ENCODE data around the gene RBM6. TPM values are rescaled to one million over a fixed set of nuclear protein-coding genes. Genes with fewer than 3 reads are reported as not detected.

Gene RBM6
- total RNA-seq, 1 experiment from 2014 or later: 74.1 TPM

DNA sequence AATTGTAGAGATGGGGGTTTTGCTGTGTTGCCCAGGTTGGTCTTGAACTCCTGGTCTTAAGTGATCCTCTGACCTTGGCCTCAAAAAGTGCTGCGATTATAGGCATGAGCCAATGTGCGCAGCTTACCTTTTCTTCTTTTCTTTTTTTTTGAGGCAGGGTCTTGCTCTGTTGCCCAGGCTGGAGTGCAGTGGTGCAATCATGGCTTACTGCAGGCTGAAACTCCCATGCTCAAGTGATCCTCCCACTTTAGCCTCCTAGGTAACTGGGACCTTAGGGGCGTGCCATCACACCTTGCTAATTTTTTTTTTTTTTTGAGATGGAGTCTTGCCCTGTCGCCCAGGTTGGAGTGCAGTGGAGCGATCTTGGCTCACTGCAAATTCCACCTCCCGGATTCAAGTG is 13.0 kb downstream of the RBM6 start:
- H3K4me1 ChIP-seq: 0 out of 2 replicates have a peak, but pooled peaks cover 4% of the 10 kb centered on the region
- peaks cover 11% of the 10 kb centered on the region for H3K36me3 Mint-ChIP-seq (ENCODE audit: insufficient read depth, unreplicated experiment)
- intact Hi-C loops (cut with micrococcal nuclease; ENCODE audit: unreplicated experiment): no loop called here
- H3K36me3 ChIP-seq (ENCODE audit: control insufficient read depth, insufficient read depth, low read length): no peaks in the 10 kb centered on the region
- DNase-seq: no peak
- no peak overlapping the region for H3K27ac Mint-ChIP-seq (ENCODE audit: unreplicated experiment)
- no TSS peak for BruUV-seq (replicated peaks)
- H3K9me3 Mint-ChIP-seq (ENCODE audit: unreplicated experiment): no peaks in the 10 kb centered on the region
- H3K27me3 Mint-ChIP-seq (ENCODE audit: insufficient read depth, unreplicated experiment): no peaks in the 10 kb centered on the region
- CTCF ChIA-PET: no interaction called here
- H3K4me3 ChIP-seq (ENCODE audit: low read depth, low read length): no peak overlapping the region
- no peak overlapping the region for H3K4me3 Mint-ChIP-seq (ENCODE audit: unreplicated experiment)
- POLR2A ChIA-PET: no interaction called here
- TF ChIP-seq, protein P1, sequence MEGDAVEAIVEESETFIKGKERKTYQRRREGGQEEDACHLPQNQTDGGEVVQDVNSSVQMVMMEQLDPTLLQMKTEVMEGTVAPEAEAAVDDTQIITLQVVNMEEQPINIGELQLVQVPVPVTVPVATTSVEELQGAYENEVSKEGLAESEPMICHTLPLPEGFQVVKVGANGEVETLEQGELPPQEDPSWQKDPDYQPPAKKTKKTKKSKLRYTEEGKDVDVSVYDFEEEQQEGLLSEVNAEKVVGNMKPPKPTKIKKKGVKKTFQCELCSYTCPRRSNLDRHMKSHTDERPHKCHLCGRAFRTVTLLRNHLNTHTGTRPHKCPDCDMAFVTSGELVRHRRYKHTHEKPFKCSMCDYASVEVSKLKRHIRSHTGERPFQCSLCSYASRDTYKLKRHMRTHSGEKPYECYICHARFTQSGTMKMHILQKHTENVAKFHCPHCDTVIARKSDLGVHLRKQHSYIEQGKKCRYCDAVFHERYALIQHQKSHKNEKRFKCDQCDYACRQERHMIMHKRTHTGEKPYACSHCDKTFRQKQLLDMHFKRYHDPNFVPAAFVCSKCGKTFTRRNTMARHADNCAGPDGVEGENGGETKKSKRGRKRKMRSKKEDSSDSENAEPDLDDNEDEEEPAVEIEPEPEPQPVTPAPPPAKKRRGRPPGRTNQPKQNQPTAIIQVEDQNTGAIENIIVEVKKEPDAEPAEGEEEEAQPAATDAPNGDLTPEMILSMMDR (IDR thresholded peaks at IDR 0.05; ENCODE audit: insufficient read depth in 1 of 2, low read depth in 1 of 2, low read length in 1 of 2, severe bottlenecking in 1 of 2, unreplicated experiment in 1 of 2): no peak
- no peaks in the 10 kb centered on the region for H3K9me3 ChIP-seq
- no peaks in the 10 kb centered on the region for H3K27me3 ChIP-seq (replicated peaks; ENCODE audit: control insufficient read depth, insufficient read depth, low read length)
- H3K4me1 Mint-ChIP-seq (ENCODE audit: low read depth, unreplicated experiment): no peaks in the 10 kb centered on the region

DNA sequence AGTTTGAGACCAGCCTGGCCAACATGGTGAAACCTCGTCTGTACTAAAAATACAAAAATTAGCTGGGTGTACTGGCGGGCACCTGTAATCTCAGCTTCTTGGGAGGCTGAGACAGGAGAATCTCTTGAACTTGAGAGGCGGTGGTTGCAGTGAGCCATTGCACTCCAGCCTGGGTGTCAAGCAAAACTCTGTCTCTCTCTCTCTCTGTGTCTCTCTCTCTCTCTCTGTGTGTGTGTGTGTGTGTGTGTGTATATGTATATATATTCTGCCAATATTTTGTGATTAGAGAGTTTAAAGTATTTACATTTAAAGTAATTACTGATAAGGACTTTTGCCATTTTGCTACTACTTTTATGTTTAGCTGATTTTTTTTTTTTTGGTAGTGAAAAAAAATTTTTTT is 15.7 kb downstream of the RBM6 start:
- no peak overlapping the region for H3K4me3 ChIP-seq (ENCODE audit: low read depth, low read length)
- H3K36me3 ChIP-seq (ENCODE audit: control insufficient read depth, insufficient read depth, low read length): no peaks in the 10 kb centered on the region
- ChIA-PET CTCF (no interaction called here), POLR2A (no interaction called here)
- no peaks in the 10 kb centered on the region for H3K9me3 ChIP-seq
- 0 out of 2 replicates have a peak, but pooled peaks cover 5% of the 10 kb centered on the region for H3K4me1 ChIP-seq
- DNase-seq: no peak
- BruUV-seq (replicated peaks): no TSS peak
- Mint-ChIP-seq H3K36me3 (ENCODE audit: insufficient read depth, unreplicated experiment) (peaks cover 17% of the 10 kb centered on the region), H3K4me3 (ENCODE audit: unreplicated experiment) (no peak overlapping the region), H3K27me3 (ENCODE audit: insufficient read depth, unreplicated experiment) (no peaks in the 10 kb centered on the region), H3K27ac (ENCODE audit: unreplicated experiment) (no peak overlapping the region), H3K4me1 (ENCODE audit: low read depth, unreplicated experiment) (peaks cover 8% of the 10 kb centered on the region), H3K9me3 (ENCODE audit: unreplicated experiment) (no peaks in the 10 kb centered on the region)
- no peaks in the 10 kb centered on the region for H3K27me3 ChIP-seq (replicated peaks; ENCODE audit: control insufficient read depth, insufficient read depth, low read length)
- intact Hi-C loops (cut with micrococcal nuclease; ENCODE audit: unreplicated experiment): no loop called here
- TF ChIP-seq, protein P1 (IDR thresholded peaks at IDR 0.05; ENCODE audit: insufficient read depth in 1 of 2, low read depth in 1 of 2, low read length in 1 of 2, severe bottlenecking in 1 of 2, unreplicated experiment in 1 of 2): no peak

DNA sequence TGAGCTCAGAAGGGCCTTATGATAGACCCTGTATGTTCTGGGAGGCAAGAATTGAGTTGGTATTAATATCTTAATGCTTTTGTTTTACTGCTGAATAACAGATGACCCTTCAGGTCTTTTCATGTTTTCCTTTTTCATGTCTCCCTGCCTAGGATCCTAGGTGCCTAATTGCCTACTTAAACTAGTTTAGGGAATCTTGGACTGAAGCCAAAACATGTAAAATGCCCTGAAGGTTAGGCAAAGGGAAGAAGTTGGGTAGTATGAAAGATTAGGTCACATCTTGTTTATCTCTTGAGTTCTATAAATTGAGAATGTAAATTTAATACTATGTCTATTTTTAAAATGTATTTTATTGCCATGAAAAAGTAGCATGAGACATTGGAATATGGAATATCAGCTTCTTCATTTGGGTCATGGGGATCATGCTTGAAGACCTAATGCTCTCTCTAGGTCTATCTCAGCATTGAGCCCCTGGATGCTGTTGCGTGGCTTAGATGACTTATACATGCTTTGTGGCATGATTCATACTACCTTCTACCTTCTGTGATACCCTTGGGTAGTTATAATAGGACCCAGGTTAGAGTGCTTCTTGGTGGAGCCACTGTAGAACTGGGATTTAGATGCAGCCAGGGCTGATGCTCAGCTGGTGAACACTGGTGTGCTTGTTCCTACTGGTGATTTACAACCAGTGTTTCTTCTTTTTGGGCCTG is 26.4 kb downstream of the RBM6 start:
- intact Hi-C loops (cut with micrococcal nuclease; ENCODE audit: unreplicated experiment): no loop called here
- Mint-ChIP-seq H3K36me3 (ENCODE audit: insufficient read depth, unreplicated experiment) (peaks cover 35% of the 10 kb centered on the region), H3K4me3 (ENCODE audit: unreplicated experiment) (no peak overlapping the region), H3K27me3 (ENCODE audit: insufficient read depth, unreplicated experiment) (no peaks in the 10 kb centered on the region), H3K9me3 (ENCODE audit: unreplicated experiment) (no peaks in the 10 kb centered on the region), H3K27ac (ENCODE audit: unreplicated experiment) (no peak overlapping the region), H3K4me1 (ENCODE audit: low read depth, unreplicated experiment) (peaks cover 5% of the 10 kb centered on the region)
- TF ChIP-seq, protein P1 (IDR thresholded peaks at IDR 0.05; ENCODE audit: insufficient read depth in 1 of 2, low read depth in 1 of 2, low read length in 1 of 2, severe bottlenecking in 1 of 2, unreplicated experiment in 1 of 2): no peak
- no peak for DNase-seq
- 0 out of 2 replicates have a peak, but pooled peaks cover 5% of the 10 kb centered on the region for H3K4me1 ChIP-seq
- H3K27me3 ChIP-seq (replicated peaks; ENCODE audit: control insufficient read depth, insufficient read depth, low read length): no peaks in the 10 kb centered on the region
- ChIA-PET POLR2A (no interaction called here), CTCF (no interaction called here)
- BruUV-seq (replicated peaks): no TSS peak
- H3K9me3 ChIP-seq: no peaks in the 10 kb centered on the region
- H3K36me3 ChIP-seq (ENCODE audit: control insufficient read depth, insufficient read depth, low read length): no peaks in the 10 kb centered on the region; the same call in 1 of the 2 replicates
- H3K4me3 ChIP-seq (ENCODE audit: low read depth, low read length): no peak overlapping the region

Data from Caco-2 (cell line).